Spleen (tissue), 7 donors: ENCODE measurements around the gene ANKRD13A.

Experiments
- CTCF ChIP-seq, 11 experiments: fragments of 200-600 bp in 7 of 11; fragments of 450-650 bp in 4 of 11; sonication (generic) in 4 of 11; IDR thresholded peaks in 8 of 11; conservative IDR thresholded peaks in 3 of 11; 1 replicate in 7 of 11; 2 replicates in 4 of 11; pipeline versions ENCODE4 v1.4.0 to v1.8.0; 2016 to 2021; ENCODE audit warnings: antibody characterized with exemption in 11 of 11, inconsistent platforms in 4 of 11, mild to moderate bottlenecking in 1 of 11
- POLR2A ChIP-seq, 3 donors: fragments of 450-650 bp; IDR thresholded peaks; one replicate each; pipeline ENCODE4 v1.5.1; 2017; ENCODE audit warnings: antibody characterized with exemption in 3 of 3, mild to moderate bottlenecking in 1 of 3
- POLR2AphosphoS5 ChIP-seq, 3 donors: sonication (generic); formaldehyde crosslinking; IDR thresholded peaks; one replicate each; pipeline ENCODE4 v1.5.1; 2017; ENCODE audit warnings: antibody characterized with exemption in 3 of 3
- donor health status: DM: no; HTN: no; CAD: no; lungs with moderate emphysema.
- donor health status: DM: no; HTN: no; CAD: no.
- donor health status: DM: no; HTN: no; CAD: no.

GRCh38 chr12:109962398-109962797, 36.8 kb upstream of the ANKRD13A start:
- TF ChIP-seq CTCF (IDR thresholded peaks at IDR 0.05 in 8 of 11, conservative IDR thresholded peaks at IDR 0.05 in 3 of 11), result no peak
- TF ChIP-seq POLR2A (IDR thresholded peaks at IDR 0.05), result no peak
- no peak for TF ChIP-seq POLR2AphosphoS5 (IDR thresholded peaks at IDR 0.05)
